SK-MEL-5 (cell line): Measurements from ENCODE around the gene ATRN. TPM values are rescaled to one million over a fixed set of nuclear protein-coding genes. Genes with fewer than 3 reads are reported as not detected.
"Not testable (repeated sequence)": the region's sequence is repeated elsewhere in the genome, so short reads cannot be mapped to it uniquely, and the experiment has no call there.

ENCODE experiments used
- DNase-seq: peaks from one replicate; pipeline ENCODE4 v3.0.0-alpha.2; 2016; ENCODE audit warnings: low read depth, low spot score
- in situ Hi-C: cut with HindIII; loops from 2 replicates; pipeline ENCODE4 v1.10.0; 2016; ENCODE audit warnings: low sequenced_read_pairs, high pct_unique_total_duplicates, low pct_unique_long_range_greater_than_20kb
- total RNA-seq: library from RNA; depleted of rRNA; stranded (reverse); fragments of >200 nt; shearing (Covaris generic); gene quantifications from 2 replicates; pipeline ENCODE4 v1.2.3, GENCODE V29; 2014

Gene ATRN
- total RNA-seq, 1 experiment from 2014 or later = 53.6 TPM

DNA sequence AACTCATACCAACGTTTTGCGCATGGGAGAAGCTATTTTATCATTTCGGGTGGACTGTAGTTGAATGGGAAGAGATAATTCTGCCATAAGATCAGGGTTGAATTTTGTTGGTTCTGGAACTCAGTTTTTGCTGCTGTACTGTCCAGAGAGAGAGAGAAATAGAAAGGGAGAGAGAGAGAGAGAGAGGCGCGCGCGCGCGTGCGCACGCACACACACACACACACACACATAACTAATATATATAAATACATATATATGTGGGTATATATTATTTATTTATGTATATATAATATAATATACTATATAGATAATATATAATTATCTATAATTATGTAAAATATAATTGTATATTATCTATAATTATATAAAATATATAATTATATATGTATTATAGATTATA is 21.9 kb downstream of the ATRN start:
- in situ Hi-C loops = no loop called here
- no peak for DNase-seq

DNA sequence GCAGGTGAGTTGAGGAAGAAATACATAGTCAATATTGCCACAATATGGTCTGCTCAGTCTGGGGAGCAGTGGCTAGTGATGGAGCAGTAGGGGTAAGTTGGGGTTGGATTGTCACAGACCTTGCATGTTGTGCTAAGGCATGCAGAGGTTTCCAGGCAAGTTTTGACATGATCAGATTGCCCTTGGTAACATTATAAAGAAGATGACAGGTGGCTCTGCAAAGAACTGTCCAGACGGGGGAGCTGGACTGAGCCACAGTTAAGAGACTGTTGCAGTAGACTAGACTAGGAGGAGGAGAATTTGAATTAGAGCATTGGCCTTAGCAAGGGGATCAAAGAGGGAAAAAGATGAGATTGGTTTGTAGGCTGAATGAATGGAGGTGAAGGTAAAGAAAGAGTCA is 23.4 kb downstream of the ATRN start:
- in situ Hi-C loops = no loop called here
- peak; percentile 18 for DNase-seq

DNA sequence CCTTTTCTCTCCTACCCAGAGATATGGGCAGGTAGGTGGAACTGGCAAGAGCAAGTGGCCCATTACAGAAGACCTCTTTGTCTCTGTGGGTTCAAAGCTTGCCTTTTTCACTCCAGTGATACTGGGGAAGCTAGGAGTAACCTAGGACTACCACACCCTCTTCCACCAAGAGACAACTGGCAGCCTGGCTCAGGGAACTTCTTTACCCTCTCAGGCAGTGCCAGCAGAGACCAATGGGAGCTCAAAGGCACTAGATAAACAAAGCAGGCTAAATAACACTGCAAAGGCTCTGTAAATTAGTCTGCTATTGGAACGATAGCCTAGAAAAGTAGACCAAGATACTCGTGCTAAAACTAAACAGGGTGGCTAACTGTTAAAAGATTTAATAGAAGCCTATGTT is 32.1 kb downstream of the ATRN start:
- in situ Hi-C loops = no loop called here
- no peak for DNase-seq

GRCh38 chr20:3505148-3505547 is 34.3 kb downstream of the ATRN start:
- DNase-seq = no peak
- in situ Hi-C loops = no loop called here

DNA sequence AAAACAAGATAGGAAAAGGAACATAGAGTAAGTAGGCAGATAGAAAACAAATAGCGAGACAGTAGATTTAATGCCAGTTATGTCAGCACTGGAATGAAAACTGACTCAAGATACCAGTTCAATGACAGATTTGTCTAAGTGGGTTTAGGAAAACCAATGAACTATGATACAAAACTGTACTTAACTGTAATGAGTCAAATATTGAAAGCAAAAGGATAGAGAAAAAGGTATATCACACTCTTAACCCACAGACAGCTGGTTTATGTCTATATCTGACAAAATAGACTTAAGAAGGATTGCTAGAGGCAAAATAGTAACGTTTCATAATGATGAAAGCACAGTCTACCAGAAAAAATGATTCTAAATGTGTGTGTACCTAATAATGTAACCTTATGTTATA is 38.2 kb downstream of the ATRN start:
- in situ Hi-C loops = no loop called here
- no peak for DNase-seq

DNA sequence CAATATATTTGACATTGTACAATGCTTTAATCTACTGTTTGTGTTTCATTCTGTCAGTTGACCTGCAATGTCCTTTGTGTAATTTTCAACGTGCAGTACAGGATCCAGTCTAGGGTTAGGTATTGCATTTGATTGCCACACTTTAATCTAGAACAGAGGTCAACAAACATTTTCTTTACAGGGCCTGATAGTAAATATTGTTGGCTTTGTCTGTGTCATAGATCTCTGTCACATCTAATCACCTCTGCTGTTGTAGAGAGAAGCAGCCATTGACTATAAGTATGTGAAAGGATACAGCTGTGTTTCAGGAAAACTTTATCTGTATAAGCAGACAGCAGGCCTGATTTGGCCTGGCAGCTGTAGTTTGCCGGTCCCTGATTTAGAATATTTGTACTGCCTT is 39.3 kb downstream of the ATRN start:
- no peak for DNase-seq
- in situ Hi-C loops = no loop called here

DNA sequence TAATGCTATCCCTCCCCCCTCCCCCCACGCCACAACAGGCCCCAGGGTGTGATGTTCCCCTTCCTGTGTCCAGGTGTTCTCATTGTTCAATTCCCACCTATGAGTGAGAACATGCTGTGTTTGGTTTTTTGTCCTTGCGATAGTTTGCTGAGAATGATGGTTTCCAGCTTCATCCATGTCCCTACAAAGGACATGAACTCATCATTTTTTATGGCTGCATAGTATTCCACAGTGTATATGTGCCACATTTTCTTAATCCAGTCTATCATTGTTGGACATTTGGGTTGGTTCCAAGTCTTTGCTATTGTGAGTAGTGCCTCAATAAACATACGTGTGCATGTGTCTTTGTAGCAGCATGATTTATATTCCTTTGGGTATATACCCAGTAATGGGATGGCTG is 41.4 kb downstream of the ATRN start:
- in situ Hi-C loops, DNase-seq: not testable (repeated sequence)

- DNase-seq = no peak
- in situ Hi-C loops = no loop called here
Observed at GRCh38 chr20:3514012-3514642, 43.3 kb downstream of the ATRN start.

- in situ Hi-C loops = no loop called here
- no peak for DNase-seq
Observed at GRCh38 chr20:3515379-3516170, 44.8 kb downstream of the ATRN start.

DNA sequence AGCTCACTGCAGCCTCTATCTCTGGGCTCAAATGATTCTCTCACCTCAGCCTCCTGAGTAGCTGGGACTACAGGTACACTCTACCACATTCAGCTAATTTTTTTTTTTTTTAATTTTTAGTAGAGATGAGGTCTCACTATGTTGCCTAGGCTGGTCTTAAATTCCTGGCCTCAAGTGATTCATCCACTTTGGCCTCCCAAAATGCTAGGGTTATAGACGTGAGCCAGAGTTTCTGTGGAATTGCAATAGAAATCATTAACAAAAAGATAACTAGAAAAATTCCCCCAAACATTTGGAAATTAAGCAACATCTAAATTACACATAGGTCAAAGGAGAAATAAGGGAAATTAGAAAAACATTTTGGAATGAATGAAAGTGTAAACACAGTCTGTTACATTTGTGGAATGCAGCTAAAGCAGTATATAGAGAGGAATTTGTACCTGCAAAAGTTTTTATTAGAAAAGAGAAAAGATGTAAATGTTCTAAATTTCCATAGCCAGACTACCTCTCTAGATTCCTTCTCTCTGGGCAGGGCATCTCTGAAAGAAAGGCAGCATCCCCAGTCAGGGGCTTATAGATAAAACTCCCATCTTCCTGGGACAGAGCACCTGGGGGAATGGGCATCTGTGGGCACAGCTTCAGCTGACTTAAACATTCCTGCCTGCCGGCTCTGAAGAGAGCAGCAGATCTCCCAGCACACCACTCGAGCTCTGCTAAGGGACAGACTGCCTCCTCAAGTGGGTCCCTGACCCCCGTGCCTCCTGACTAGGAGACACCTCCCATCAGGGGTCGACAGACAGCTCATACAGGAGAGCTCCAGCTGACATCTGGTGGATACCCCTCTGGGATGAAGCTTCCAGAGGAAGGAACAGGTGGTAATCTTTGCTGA is 51.3 kb downstream of the ATRN start:
- in situ Hi-C loops = no loop called here
- DNase-seq = no peak

GRCh38 chr20:3524696-3525095 is 53.9 kb downstream of the ATRN start:
- DNase-seq, in situ Hi-C loops: not testable (repeated sequence)

DNA sequence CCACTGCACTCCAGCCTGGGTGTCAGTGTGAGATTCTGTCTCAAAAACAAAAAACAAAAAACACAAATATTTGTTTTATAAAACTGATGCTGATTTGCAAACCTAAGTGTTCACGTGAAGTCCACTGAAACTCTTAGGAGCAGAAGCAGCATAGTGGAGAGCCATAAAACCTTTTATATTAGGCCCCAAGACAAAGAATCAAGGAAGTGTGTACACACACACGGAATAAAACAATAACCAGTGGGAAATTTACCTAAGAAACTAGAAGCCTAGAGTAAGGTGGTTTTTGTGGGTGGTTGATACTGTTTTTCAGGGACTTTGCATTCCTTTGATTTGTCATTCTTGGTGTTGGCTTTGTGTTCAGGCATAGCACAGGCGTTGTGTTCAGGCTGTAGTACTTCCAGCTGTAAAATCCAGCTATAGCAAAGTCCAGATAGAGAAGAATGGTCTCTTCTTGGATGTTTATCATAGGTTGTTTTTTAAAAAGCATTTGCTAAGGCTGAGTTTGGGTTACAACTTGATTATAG is 61.3 kb downstream of the ATRN start:
- in situ Hi-C loops = no loop called here
- no peak for DNase-seq

DNA sequence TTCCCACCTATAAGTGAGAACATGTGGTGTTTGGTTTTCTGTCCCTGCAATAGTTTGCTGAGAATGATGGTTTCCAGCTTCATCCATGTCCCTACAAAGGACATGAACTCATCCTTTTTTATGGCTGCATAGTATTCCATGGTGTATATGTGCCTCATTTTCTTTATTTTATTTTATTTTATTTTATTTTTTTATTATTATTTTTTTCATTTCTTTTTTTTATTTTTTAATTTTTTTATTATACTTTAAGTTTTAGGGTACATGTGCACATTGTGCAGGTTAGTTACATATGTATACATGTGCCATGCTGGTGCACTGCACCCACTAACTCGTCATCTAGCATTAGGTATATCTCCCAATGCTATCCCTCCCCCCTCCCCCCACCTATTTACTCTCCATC is 66.9 kb downstream of the ATRN start:
- DNase-seq, in situ Hi-C loops: not testable (repeated sequence)

DNA sequence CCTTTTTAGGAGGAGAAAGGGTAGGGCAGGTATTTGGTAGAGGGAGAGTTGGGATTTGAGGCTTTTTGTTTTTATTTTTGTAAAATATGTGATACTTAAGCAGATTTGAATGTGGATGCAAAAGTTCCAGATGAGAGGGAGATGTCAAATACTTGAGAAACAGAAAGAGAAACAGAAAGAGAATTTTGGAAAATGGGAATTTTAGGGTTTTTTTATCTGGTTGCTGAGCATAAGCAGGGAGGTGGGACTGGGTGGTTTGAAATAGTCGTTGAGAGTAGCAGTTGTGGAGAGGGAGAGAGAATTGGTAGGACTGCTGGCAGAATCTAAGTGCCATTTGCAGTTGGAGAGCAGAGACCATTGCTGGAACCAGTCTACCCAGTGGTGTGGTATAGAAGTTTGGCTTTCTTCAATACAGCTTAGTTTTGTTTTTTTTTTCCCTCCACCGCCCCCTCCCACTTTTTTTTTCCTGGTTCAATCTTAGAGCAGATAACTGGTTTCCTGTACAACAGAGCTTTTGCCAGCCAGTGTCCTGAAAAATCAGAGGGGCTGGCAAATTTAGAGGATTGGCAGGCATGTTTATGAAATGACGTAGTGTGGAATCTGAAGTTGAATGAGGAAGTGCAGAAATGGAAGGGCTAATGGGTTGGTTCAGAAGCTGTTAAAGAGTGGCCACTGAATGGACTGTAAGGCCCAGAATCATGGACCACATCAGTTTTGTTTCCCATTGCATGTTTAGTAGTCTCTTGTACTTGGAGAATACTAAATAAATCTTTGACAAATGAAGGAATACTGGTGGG is 68.7 kb downstream of the ATRN start:
- no peak for DNase-seq
- in situ Hi-C loops = no loop called here

GRCh38 chr20:3541887-3542721 is 71.3 kb downstream of the ATRN start:
- in situ Hi-C loops = no loop called here
- no peak for DNase-seq

GRCh38 chr20:3543901-3544507 is 73.2 kb downstream of the ATRN start:
- in situ Hi-C loops = no loop called here
- DNase-seq = no peak
